ENCODE results near the gene MPDZ.
"Not testable (repeated sequence)": the region's sequence is repeated elsewhere in the genome, so short reads cannot be mapped to it uniquely, and the experiment has no call there.

Gene MPDZ

GRCh38 chr9:13263511-13263910 is 16.0 kb downstream of the MPDZ start:
- H3K27me3 ChIP-seq (ENCODE audit: control insufficient read depth in 1 of 2, insufficient read depth in 2 of 2, low read length in 2 of 2), result no peaks in the 10 kb centered on the region

GRCh38 chr9:13252852-13253251 is 26.6 kb downstream of the MPDZ start:
- H3K4me3 ChIP-seq (ENCODE audit: low read depth in 1 of 2, low read length in 2 of 2), result no peak overlapping the region
- no peaks in the 10 kb centered on the region for H3K27me3 ChIP-seq (ENCODE audit: control insufficient read depth in 1 of 2, insufficient read depth in 2 of 2, low read length in 2 of 2)
- H3K36me3 ChIP-seq (ENCODE audit: insufficient read depth, low read length), result peaks cover 4% of the 10 kb centered on the region
- no peaks in the 10 kb centered on the region for H3K9me3 ChIP-seq (ENCODE audit: low read length)
- no peak overlapping the region for H3K9ac ChIP-seq (ENCODE audit: low read length)
- H3K4me1 ChIP-seq (ENCODE audit: insufficient read depth, low read length), result no peaks in the 10 kb centered on the region
- H3K27ac ChIP-seq (ENCODE audit: low read depth, low read length), result no peak overlapping the region

More at GRCh38 chr9:13263511-13263910, 16.0 kb downstream of the MPDZ start:
- no peaks in the 10 kb centered on the region for H3K36me3 ChIP-seq (ENCODE audit: insufficient read depth, low read length)
- H3K9me3 ChIP-seq (ENCODE audit: low read length), result no peaks in the 10 kb centered on the region
- H3K9ac ChIP-seq (ENCODE audit: low read length), result no peak overlapping the region
- H3K27ac ChIP-seq (ENCODE audit: low read depth, low read length), result no peak overlapping the region
- peaks cover 46% of the 10 kb centered on the region for H3K4me1 ChIP-seq (ENCODE audit: insufficient read depth, low read length)
- H3K4me3 ChIP-seq (ENCODE audit: low read depth in 1 of 2, low read length in 2 of 2), result no peak overlapping the region

- Histone ChIP-seq H3K4me3 (ENCODE audit: low read depth in 1 of 2, low read length in 2 of 2) (no peak overlapping the region), H3K9ac (ENCODE audit: low read length) (no peak overlapping the region), H3K27ac (ENCODE audit: low read depth, low read length) (no peak overlapping the region), H3K9me3 (ENCODE audit: low read length) (no peaks in the 10 kb centered on the region), H3K27me3 (ENCODE audit: control insufficient read depth in 1 of 2, insufficient read depth in 2 of 2, low read length in 2 of 2) (no peaks in the 10 kb centered on the region), H3K4me1 (ENCODE audit: insufficient read depth, low read length) (no peaks in the 10 kb centered on the region), H3K36me3 (ENCODE audit: insufficient read depth, low read length) (peaks cover 7% of the 10 kb centered on the region)
Measured at GRCh38 chr9:13244181-13244580, 35.3 kb downstream of the MPDZ start.

GRCh38 chr9:13241283-13241682 is 38.2 kb downstream of the MPDZ start:
- H3K9me3 ChIP-seq (ENCODE audit: low read length), result no peaks in the 10 kb centered on the region
- no peak overlapping the region for H3K4me3 ChIP-seq (ENCODE audit: low read depth in 1 of 2, low read length in 2 of 2)
- no peaks in the 10 kb centered on the region for H3K4me1 ChIP-seq (ENCODE audit: insufficient read depth, low read length)
- H3K27me3 ChIP-seq (ENCODE audit: control insufficient read depth in 1 of 2, insufficient read depth in 2 of 2, low read length in 2 of 2), result no peaks in the 10 kb centered on the region
- peaks cover 12% of the 10 kb centered on the region for H3K36me3 ChIP-seq (ENCODE audit: insufficient read depth, low read length)
- H3K27ac ChIP-seq (ENCODE audit: low read depth, low read length), result no peak overlapping the region
- no peak overlapping the region for H3K9ac ChIP-seq (ENCODE audit: low read length)

GRCh38 chr9:13239660-13240059 is 39.8 kb downstream of the MPDZ start:
- no peaks in the 10 kb centered on the region for H3K27me3 ChIP-seq (ENCODE audit: control insufficient read depth in 1 of 2, insufficient read depth in 2 of 2, low read length in 2 of 2)
- H3K9ac ChIP-seq (ENCODE audit: low read length), result no peak overlapping the region
- no peak overlapping the region for H3K4me3 ChIP-seq (ENCODE audit: low read depth in 1 of 2, low read length in 2 of 2)
- H3K9me3 ChIP-seq (ENCODE audit: low read length), result no peaks in the 10 kb centered on the region
- no peak overlapping the region for H3K27ac ChIP-seq (ENCODE audit: low read depth, low read length)
- peaks cover 5% of the 10 kb centered on the region for H3K36me3 ChIP-seq (ENCODE audit: insufficient read depth, low read length)
- no peaks in the 10 kb centered on the region for H3K4me1 ChIP-seq (ENCODE audit: insufficient read depth, low read length)

- H3K27ac ChIP-seq (ENCODE audit: low read depth, low read length), result no peak overlapping the region
- peaks cover 5% of the 10 kb centered on the region for H3K36me3 ChIP-seq (ENCODE audit: insufficient read depth, low read length)
- no peaks in the 10 kb centered on the region for H3K4me1 ChIP-seq (ENCODE audit: insufficient read depth, low read length)
- H3K27me3 ChIP-seq (ENCODE audit: control insufficient read depth in 1 of 2, insufficient read depth in 2 of 2, low read length in 2 of 2), result no peaks in the 10 kb centered on the region
- no peak overlapping the region for H3K9ac ChIP-seq (ENCODE audit: low read length)
- H3K9me3 ChIP-seq (ENCODE audit: low read length), result no peaks in the 10 kb centered on the region
- H3K4me3 ChIP-seq (ENCODE audit: low read depth in 1 of 2, low read length in 2 of 2), result no peak overlapping the region
Measured at GRCh38 chr9:13239208-13239607, 40.3 kb downstream of the MPDZ start.

GRCh38 chr9:13234932-13235331 is 44.6 kb downstream of the MPDZ start:
- peaks cover 5% of the 10 kb centered on the region for H3K36me3 ChIP-seq (ENCODE audit: insufficient read depth, low read length)
- no peaks in the 10 kb centered on the region for H3K27me3 ChIP-seq (ENCODE audit: control insufficient read depth in 1 of 2, insufficient read depth in 2 of 2, low read length in 2 of 2)
- H3K4me3 ChIP-seq (ENCODE audit: low read depth in 1 of 2, low read length in 2 of 2), result no peak overlapping the region
- no peak overlapping the region for H3K9ac ChIP-seq (ENCODE audit: low read length)
- H3K9me3 ChIP-seq (ENCODE audit: low read length), result no peaks in the 10 kb centered on the region
- no peaks in the 10 kb centered on the region for H3K4me1 ChIP-seq (ENCODE audit: insufficient read depth, low read length)
- no peak overlapping the region for H3K27ac ChIP-seq (ENCODE audit: low read depth, low read length)

- H3K27me3 ChIP-seq (ENCODE audit: control insufficient read depth in 1 of 2, insufficient read depth in 2 of 2, low read length in 2 of 2), result no peaks in the 10 kb centered on the region
- no peak overlapping the region for H3K9ac ChIP-seq (ENCODE audit: low read length)
- no peak overlapping the region for H3K4me3 ChIP-seq (ENCODE audit: low read depth in 1 of 2, low read length in 2 of 2)
- no peaks in the 10 kb centered on the region for H3K9me3 ChIP-seq (ENCODE audit: low read length)
- H3K4me1 ChIP-seq (ENCODE audit: insufficient read depth, low read length), result no peaks in the 10 kb centered on the region
- H3K27ac ChIP-seq (ENCODE audit: low read depth, low read length), result no peak overlapping the region
- no peaks in the 10 kb centered on the region for H3K36me3 ChIP-seq (ENCODE audit: insufficient read depth, low read length)
Measured at GRCh38 chr9:13228431-13228830, 51.1 kb downstream of the MPDZ start.

- H3K9ac ChIP-seq (ENCODE audit: low read length), result no peak overlapping the region
- H3K36me3 ChIP-seq (ENCODE audit: insufficient read depth, low read length), result peaks cover 8% of the 10 kb centered on the region
- no peaks in the 10 kb centered on the region for H3K27me3 ChIP-seq (ENCODE audit: control insufficient read depth in 1 of 2, insufficient read depth in 2 of 2, low read length in 2 of 2)
- no peak overlapping the region for H3K27ac ChIP-seq (ENCODE audit: low read depth, low read length)
- no peaks in the 10 kb centered on the region for H3K9me3 ChIP-seq (ENCODE audit: low read length)
- H3K4me1 ChIP-seq (ENCODE audit: insufficient read depth, low read length), result no peaks in the 10 kb centered on the region
- no peak overlapping the region for H3K4me3 ChIP-seq (ENCODE audit: low read depth in 1 of 2, low read length in 2 of 2)
Measured at GRCh38 chr9:13224366-13224765, 55.1 kb downstream of the MPDZ start.

- not testable (repeated sequence) for H3K36me3 ChIP-seq (ENCODE audit: insufficient read depth, low read length); H3K4me3 ChIP-seq (ENCODE audit: low read depth in 1 of 2, low read length in 2 of 2); H3K27me3 ChIP-seq (ENCODE audit: control insufficient read depth in 1 of 2, insufficient read depth in 2 of 2, low read length in 2 of 2); H3K9ac ChIP-seq (ENCODE audit: low read length); H3K4me1 ChIP-seq (ENCODE audit: insufficient read depth, low read length); H3K9me3 ChIP-seq (ENCODE audit: low read length); H3K27ac ChIP-seq (ENCODE audit: low read depth, low read length)
Measured at GRCh38 chr9:13222733-13223132, 56.8 kb downstream of the MPDZ start.

- no peak overlapping the region for H3K9ac ChIP-seq (ENCODE audit: low read length)
- no peak overlapping the region for H3K27ac ChIP-seq (ENCODE audit: low read depth, low read length)
- no peaks in the 10 kb centered on the region for H3K27me3 ChIP-seq (ENCODE audit: control insufficient read depth in 1 of 2, insufficient read depth in 2 of 2, low read length in 2 of 2)
- no peak overlapping the region for H3K4me3 ChIP-seq (ENCODE audit: low read depth in 1 of 2, low read length in 2 of 2)
- no peaks in the 10 kb centered on the region for H3K9me3 ChIP-seq (ENCODE audit: low read length)
- peaks cover 8% of the 10 kb centered on the region for H3K36me3 ChIP-seq (ENCODE audit: insufficient read depth, low read length)
- H3K4me1 ChIP-seq (ENCODE audit: insufficient read depth, low read length), result no peaks in the 10 kb centered on the region
Measured at GRCh38 chr9:13221741-13222140, 57.8 kb downstream of the MPDZ start.

- Histone ChIP-seq H3K36me3 (ENCODE audit: insufficient read depth, low read length) (peaks cover 8% of the 10 kb centered on the region), H3K4me1 (ENCODE audit: insufficient read depth, low read length) (no peaks in the 10 kb centered on the region), H3K9ac (ENCODE audit: low read length) (no peak overlapping the region), H3K27ac (ENCODE audit: low read depth, low read length) (no peak overlapping the region), H3K4me3 (ENCODE audit: low read depth in 1 of 2, low read length in 2 of 2) (no peak overlapping the region), H3K9me3 (ENCODE audit: low read length) (no peaks in the 10 kb centered on the region), H3K27me3 (ENCODE audit: control insufficient read depth in 1 of 2, insufficient read depth in 2 of 2, low read length in 2 of 2) (no peaks in the 10 kb centered on the region)
Measured at GRCh38 chr9:13220837-13221236, 58.7 kb downstream of the MPDZ start.

Data from muscle layer of colon (tissue), 2 donors.